ENCODE data around the gene CSNK2B. TPM values are rescaled to one million over a fixed set of nuclear protein-coding genes. Genes with fewer than 3 reads are reported as not detected.

CSNK2B gene

DNA sequence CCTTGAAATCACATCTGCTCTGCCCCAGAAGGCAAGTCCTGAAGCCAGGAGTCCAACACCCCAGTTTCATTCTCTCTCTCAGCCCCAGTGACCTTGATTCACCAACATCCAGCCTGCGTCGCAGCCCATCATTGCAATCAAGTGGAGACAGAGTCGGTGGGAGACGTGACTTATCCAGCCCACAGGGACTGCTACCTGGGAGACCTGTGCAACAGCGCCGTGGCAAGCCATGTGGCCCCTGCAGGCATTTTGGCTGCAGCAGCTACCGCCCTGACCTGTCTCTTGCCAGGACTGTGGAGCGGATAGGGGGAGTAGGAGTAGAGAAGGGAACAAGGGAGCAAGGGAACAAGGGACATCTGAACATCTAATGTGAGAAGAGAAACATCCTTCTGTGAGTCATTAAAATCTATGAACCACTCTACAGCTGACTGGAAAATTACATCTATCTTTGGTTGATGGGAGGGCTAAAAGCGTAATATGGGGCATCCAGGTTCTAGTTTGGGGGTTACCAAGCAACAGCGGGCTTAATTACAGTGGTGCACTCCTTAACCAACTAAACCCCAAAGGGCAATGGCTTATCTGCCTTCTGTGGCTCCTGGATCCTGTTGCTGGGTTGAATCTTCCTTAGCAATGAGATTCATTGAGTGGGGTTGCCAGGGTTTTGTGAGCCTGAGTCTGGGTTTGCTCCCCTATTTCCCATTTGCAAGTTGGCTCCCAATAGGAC is 51.8 kb downstream of the CSNK2B start:
- Histone ChIP-seq H4K91ac (ENCODE audit: low read length) (no peak overlapping the region), H3K18ac (ENCODE audit: low read depth in 1 of 2, low read length in 2 of 2) (no peak overlapping the region), H4K8ac (ENCODE audit: low read length) (no peak overlapping the region)

DNA sequence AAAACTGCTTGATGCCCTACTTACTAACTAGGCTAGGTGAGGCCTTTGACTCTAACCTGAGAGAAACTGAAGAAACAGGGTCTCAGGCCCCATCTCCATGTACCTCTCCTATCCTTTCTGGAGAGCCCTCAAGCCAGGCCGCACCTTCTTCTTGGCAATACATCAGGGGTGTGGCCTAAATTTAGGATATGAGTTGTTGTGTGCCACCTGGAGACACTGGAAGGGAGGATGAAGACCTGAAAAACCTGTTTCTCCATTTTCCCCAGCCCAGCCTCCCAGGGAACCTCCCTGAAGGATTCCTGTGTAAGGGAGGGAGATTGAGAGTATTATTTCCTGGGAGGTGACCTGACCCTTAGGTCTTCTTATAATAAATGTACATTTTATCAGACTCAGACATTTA is 52.4 kb downstream of the CSNK2B start:
- WGBS, result 100% methylated on average over 1 of the region's 1 CpG
- H2BK5ac ChIP-seq (ENCODE audit: low read depth, low read length, poor library complexity, severe bottlenecking), result no peak overlapping the region
- H2AFZ ChIP-seq (ENCODE audit: low read depth, low read length), result no peak overlapping the region
- peaks cover 10 to 29% of the 10 kb centered on the region in 2 experiments for H3K27me3 ChIP-seq (ENCODE audit: control insufficient read depth in 1 of 2, insufficient read depth in 1 of 2, low read length in 2 of 2)
- H3K27ac ChIP-seq (ENCODE audit: low read length, poor library complexity, severe bottlenecking), result no peak overlapping the region
- no peaks in the 10 kb centered on the region for H3K36me3 ChIP-seq (ENCODE audit: control insufficient read depth in 1 of 2, insufficient read depth in 2 of 2, low read depth in 1 of 2, low read length in 2 of 2)
- H3K18ac ChIP-seq (ENCODE audit: low read depth in 1 of 2, low read length in 2 of 2), result no peak overlapping the region
- H3K14ac ChIP-seq (ENCODE audit: low read length in 2 of 2), result no peak overlapping the region
- no peak overlapping the region for H3K9ac ChIP-seq (ENCODE audit: low read length)
- no peak overlapping the region for H3K4me3 ChIP-seq (ENCODE audit: insufficient read depth in 1 of 2, low read depth in 1 of 2, low read length in 2 of 2)
- H3K9me3 ChIP-seq (ENCODE audit: control insufficient read depth, low read length), result no peaks in the 10 kb centered on the region
- H4K8ac ChIP-seq (ENCODE audit: low read length), result no peak overlapping the region
- H3K4ac ChIP-seq (ENCODE audit: low read depth in 1 of 2, low read length in 2 of 2), result no peak overlapping the region
- H2BK120ac ChIP-seq (ENCODE audit: low read depth, low read length), result no peak overlapping the region
- H3K4me2 ChIP-seq (ENCODE audit: low read length, poor library complexity, severe bottlenecking), result no peak overlapping the region
- no peaks in the 10 kb centered on the region for H3K79me1 ChIP-seq (replicated peaks; ENCODE audit: low read length, poor library complexity, severe bottlenecking)
- H2AK5ac ChIP-seq (ENCODE audit: low read length, severe bottlenecking), result no peak overlapping the region
- H2BK12ac ChIP-seq (ENCODE audit: low read length in 2 of 2), result peak overlapping the region in 1 of 2 experiments; percentile 7
- peak overlapping the region; percentile 16 for H4K91ac ChIP-seq (ENCODE audit: low read length)
- H3K23ac ChIP-seq (ENCODE audit: low read length in 2 of 2), result no peak overlapping the region
- peaks cover 4% of the 10 kb centered on the region for H3K4me1 ChIP-seq (ENCODE audit: control insufficient read depth, insufficient read depth, low read depth, low read length)
- no peak overlapping the region for H2BK15ac ChIP-seq (ENCODE audit: low read depth, poor library complexity, severe bottlenecking)
- DNase-seq, result no peak

More for the DNA sequence above, 51.8 kb downstream of the CSNK2B start:
- no peak for DNase-seq
- peaks cover 12 to 29% of the 10 kb centered on the region in 2 experiments for H3K27me3 ChIP-seq (ENCODE audit: control insufficient read depth in 1 of 2, insufficient read depth in 1 of 2, low read length in 2 of 2)
- WGBS, result 75% methylated on average over 8 of the region's 10 CpGs
- no peak overlapping the region for H2BK12ac ChIP-seq (ENCODE audit: low read length in 2 of 2)
- H3K4me3 ChIP-seq (ENCODE audit: insufficient read depth in 1 of 2, low read depth in 1 of 2, low read length in 2 of 2), result no peak overlapping the region
- H3K23ac ChIP-seq (ENCODE audit: low read length in 2 of 2), result no peak overlapping the region
- H3K27ac ChIP-seq (ENCODE audit: low read length, poor library complexity, severe bottlenecking), result no peak overlapping the region
- no peaks in the 10 kb centered on the region for H3K9me3 ChIP-seq (ENCODE audit: control insufficient read depth, low read length)
- H3K4ac ChIP-seq (ENCODE audit: low read depth in 1 of 2, low read length in 2 of 2), result no peak overlapping the region
- H2BK15ac ChIP-seq (ENCODE audit: low read depth, poor library complexity, severe bottlenecking), result no peak overlapping the region
- H2BK5ac ChIP-seq (ENCODE audit: low read depth, low read length, poor library complexity, severe bottlenecking), result no peak overlapping the region
- no peak overlapping the region for H3K4me2 ChIP-seq (ENCODE audit: low read length, poor library complexity, severe bottlenecking)
- no peak overlapping the region for H3K9ac ChIP-seq (ENCODE audit: low read length)
- no peaks in the 10 kb centered on the region for H3K36me3 ChIP-seq (ENCODE audit: control insufficient read depth in 1 of 2, insufficient read depth in 2 of 2, low read depth in 1 of 2, low read length in 2 of 2)
- H3K14ac ChIP-seq (ENCODE audit: low read length in 2 of 2), result no peak overlapping the region
- H2BK120ac ChIP-seq (ENCODE audit: low read depth, low read length), result no peak overlapping the region
- no peaks in the 10 kb centered on the region for H3K79me1 ChIP-seq (replicated peaks; ENCODE audit: low read length, poor library complexity, severe bottlenecking)
- no peak overlapping the region for H2AFZ ChIP-seq (ENCODE audit: low read depth, low read length)
- H2AK5ac ChIP-seq (ENCODE audit: low read length, severe bottlenecking), result no peak overlapping the region
- H3K4me1 ChIP-seq (ENCODE audit: control insufficient read depth, insufficient read depth, low read depth, low read length), result peaks cover 4% of the 10 kb centered on the region

DNA sequence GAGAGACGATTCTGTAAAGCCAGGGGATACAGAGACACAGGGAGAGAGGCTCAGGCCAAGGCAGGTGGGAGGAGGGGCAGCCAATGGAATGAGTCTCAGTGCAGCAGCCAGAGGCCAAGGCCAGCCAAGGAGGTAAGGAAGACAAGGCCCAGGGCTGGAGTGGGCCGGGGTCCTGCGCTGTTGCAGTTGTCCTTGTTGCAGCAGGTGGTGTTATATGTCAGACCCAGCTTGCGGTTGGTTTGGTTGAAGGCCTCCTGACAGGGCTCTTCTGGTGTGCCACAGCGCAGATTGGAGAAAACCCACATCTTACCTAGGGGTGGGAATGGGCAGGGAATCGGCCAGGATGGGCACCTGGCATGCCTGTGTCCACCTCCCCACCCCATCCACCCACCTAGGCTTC is 53.1 kb downstream of the CSNK2B start:
- Histone ChIP-seq H3K36me3 (ENCODE audit: control insufficient read depth in 1 of 2, insufficient read depth in 2 of 2, low read depth in 1 of 2, low read length in 2 of 2) (peaks cover 0 to 6% of the 10 kb centered on the region in 2 experiments), H2BK120ac (ENCODE audit: low read depth, low read length) (no peak overlapping the region), H3K79me1 (replicated peaks; ENCODE audit: low read length, poor library complexity, severe bottlenecking) (no peaks in the 10 kb centered on the region), H3K18ac (ENCODE audit: low read depth in 1 of 2, low read length in 2 of 2) (no peak overlapping the region), H3K4me1 (ENCODE audit: control insufficient read depth, insufficient read depth, low read depth, low read length) (no peaks in the 10 kb centered on the region), H3K27me3 (ENCODE audit: control insufficient read depth in 1 of 2, insufficient read depth in 1 of 2, low read length in 2 of 2) (peaks cover 6 to 21% of the 10 kb centered on the region in 2 experiments), H4K8ac (ENCODE audit: low read length) (no peak overlapping the region), H3K4ac (ENCODE audit: low read depth in 1 of 2, low read length in 2 of 2) (no peak overlapping the region), H2BK12ac (ENCODE audit: low read length in 2 of 2) (no peak overlapping the region), H2BK5ac (ENCODE audit: low read depth, low read length, poor library complexity, severe bottlenecking) (no peak overlapping the region), H2AK5ac (ENCODE audit: low read length, severe bottlenecking) (no peak overlapping the region), H3K23ac (ENCODE audit: low read length in 2 of 2) (no peak overlapping the region), H3K14ac (ENCODE audit: low read length in 2 of 2) (no peak overlapping the region), H2AFZ (ENCODE audit: low read depth, low read length) (no peak overlapping the region), H2BK15ac (ENCODE audit: low read depth, poor library complexity, severe bottlenecking) (no peak overlapping the region), H3K9me3 (ENCODE audit: control insufficient read depth, low read length) (no peaks in the 10 kb centered on the region), H4K91ac (ENCODE audit: low read length) (no peak overlapping the region), H3K27ac (ENCODE audit: low read length, poor library complexity, severe bottlenecking) (no peak overlapping the region), H3K9ac (ENCODE audit: low read length) (no peak overlapping the region), H3K4me3 (ENCODE audit: insufficient read depth in 1 of 2, low read depth in 1 of 2, low read length in 2 of 2) (no peak overlapping the region), H3K4me2 (ENCODE audit: low read length, poor library complexity, severe bottlenecking) (no peak overlapping the region)
- WGBS, result 79% methylated on average over 5 of the region's 6 CpGs
- DNase-seq, result no peak

Small RNA genes within 50 kb of the gene (small RNA-seq; reads per million reads assigned to genes)
- gene LY6G6D (ENCODE audit: low read depth), result not detected
- not detected for gene MIR4646 (ENCODE audit: low read depth)
- not detected for gene MIR6832 (ENCODE audit: low read depth)
- gene RF00019 (ENCODE audit: low read depth), result not detected
- gene SNORA38 (ENCODE audit: low read depth), result 16.7 reads per million, percentile 85 among the genes with 10 or more reads in this experiment

All from mesenchymal stem cell (in vitro differentiated cells and primary cell).